Right lobe of liver (tissue), 6 donors: ENCODE results near the gene CCM2. TPM values are rescaled to one million over a fixed set of nuclear protein-coding genes. Genes with fewer than 3 reads are reported as not detected.
A peak's percentile ranks its signal among the peaks of the same experiment; 100 is the strongest.

Experiments used
- ATAC-seq, 4 donors: fragments of 200-7000 bp; cut with Tn5 transposase; one replicate each; pipeline ENCODE4 v1.9.1; 2020; ENCODE audit warnings: mild to moderate bottlenecking in 4 of 4, moderate library complexity in 4 of 4
- DNase-seq, 3 donors: peaks; one replicate each; pipeline ENCODE4 v3.0.0-alpha.2; 2020
- H3K27ac ChIP-seq, 3 donors: fragments of 200-600 bp; one replicate each; pipeline ENCODE4 v1.8.0; 2022
- H3K27me3 ChIP-seq, 2 donors: fragments of 200-600 bp; one replicate each; pipeline ENCODE4 v1.8.0; 2022
- H3K36me3 ChIP-seq, 4 donors: fragments of 200-600 bp; sonication (generic) in 1 of 4; one replicate each; pipeline versions ENCODE4 v1.5.1 to v1.8.0; 2017 to 2022; ENCODE audit warnings: control low read depth in 1 of 4
- H3K4me1 ChIP-seq, 4 donors: fragments of 200-600 bp; sonication (generic) in 1 of 4; one replicate each; pipeline versions ENCODE4 v1.5.1 to v1.8.0; 2017 to 2022; ENCODE audit warnings: control low read depth in 1 of 4
- H3K4me3 ChIP-seq, 3 donors: fragments of 200-600 bp; one replicate each; pipeline ENCODE4 v1.8.0; 2022
- H3K9me3 ChIP-seq, 4 donors: fragments of 200-600 bp; sonication (generic) in 1 of 4; one replicate each; pipeline versions ENCODE4 v1.5.1 to v1.8.0; 2017 to 2022; ENCODE audit warnings: control low read depth in 1 of 4
- CTCF ChIP-seq, 4 donors: fragments of 200-600 bp in 3 of 4; fragments of 450-650 bp in 1 of 4; IDR thresholded peaks; one replicate each; pipeline versions ENCODE4 v1.5.1 to v1.8.0; 2016 to 2022; ENCODE audit warnings: antibody characterized with exemption in 4 of 4, mild to moderate bottlenecking in 2 of 4
- POLR2A ChIP-seq: fragments of 450-650 bp; IDR thresholded peaks from one replicate; pipeline ENCODE4 v1.6.1; 2017; ENCODE audit warnings: antibody characterized with exemption, mild to moderate bottlenecking
- WGBS: methylation state at CpG from one replicate; pipeline ENCODE4 v1.1.6; 2018; ENCODE audit warnings: low coverage, low lambda C conversion rate; ENCODE audit not compliant: insufficient coverage; ENCODE audit errors: missing lambda C conversion rate; 5-methylcytosine and 5-hydroxymethylcytosine counted together
- intact Hi-C, 2 donors: fragments of 100-400 bp; cut with DNase I; formaldehyde crosslinking; loops; one replicate each; pipeline versions ENCODE4 v1.11.2 to v1.14.1; 2022
- total RNA-seq, 6 experiments: library from RNA; depleted of rRNA in 2 of 6; stranded (reverse); fragments of >200 nt in 2 of 6; fragmentation: NEBNext Ultra II Directional in 3 of 6; extraction: Animal tissue kit (Norgen Biotek cat#: 25700) in 3 of 6; gene quantifications; one replicate each; pipeline versions ENCODE4 v1.1.0 to v1.2.4, GENCODE V29; 2016 to 2023
- donor health status: DM: no; HTN: yes; CAD: no.
- donor health status: DM: no; HTN: no; CAD: no.
- donor health status: DM: no; HTN: no; CAD: no.
- donor health status: DM: no; HTN: yes; CAD: no.
- donor health status: DM: no; HTN: yes; CAD: no.

The CCM2 gene
- total RNA-seq, 6 experiments from 2014 or later: 29.4 to 70.7 (median 37.9) TPM

- Histone ChIP-seq H3K27ac (no peak overlapping the region), H3K27me3 (no peaks in the 10 kb centered on the region), H3K9me3 (no peaks in the 10 kb centered on the region), H3K4me1 (no peaks in the 10 kb centered on the region), H3K36me3 (peaks cover 0 to 46% (median 15%) of the 10 kb centered on the region in 4 donors), H3K4me3 (no peak overlapping the region)
- TF ChIP-seq POLR2A (no peak), CTCF (IDR thresholded peaks at IDR 0.05) (no peak)
- DNase-seq (no peak), ATAC-seq (no peak)
- intact Hi-C loops: no loop called here
- 80% methylated on average over 1 of the region's 5 CpGs for WGBS
Observed at GRCh38 chr7:45076946-45077345, 76.9 kb downstream of the CCM2 start.

- peaks cover 0 to 40% (median 14%) of the 10 kb centered on the region in 4 donors for H3K36me3 ChIP-seq
- no peak for TF ChIP-seq POLR2A
- H3K27ac ChIP-seq: no peak overlapping the region
Observed at GRCh38 chr7:45077579-45077978, 77.6 kb downstream of the CCM2 start.

GRCh38 chr7:45078125-45078681 is 78.2 kb downstream of the CCM2 start:
- H3K4me3 ChIP-seq: no peak overlapping the region
- TF ChIP-seq CTCF (IDR thresholded peaks at IDR 0.05): no peak
- no peak for TF ChIP-seq POLR2A
- H3K9me3 ChIP-seq: no peaks in the 10 kb centered on the region
- ATAC-seq (no peak), DNase-seq (no peak)
- peaks cover 0 to 35% (median 12%) of the 10 kb centered on the region in 4 donors for H3K36me3 ChIP-seq
- H3K4me1 ChIP-seq: no peaks in the 10 kb centered on the region
- intact Hi-C loops: no loop called here
- 61% methylated on average over 8 of the region's 8 CpGs for WGBS
- H3K27ac ChIP-seq: no peak overlapping the region
- H3K27me3 ChIP-seq: no peaks in the 10 kb centered on the region

More at GRCh38 chr7:45077579-45077978, 77.6 kb downstream of the CCM2 start:
- ATAC-seq (no peak), DNase-seq (no peak)
- 100% methylated on average over 1 of the region's 9 CpGs for WGBS
- Histone ChIP-seq H3K27me3 (no peaks in the 10 kb centered on the region), H3K4me3 (no peak overlapping the region), H3K4me1 (no peaks in the 10 kb centered on the region), H3K9me3 (no peaks in the 10 kb centered on the region)
- intact Hi-C loops: no loop called here

GRCh38 chr7:45080265-45080957 is 80.4 kb downstream of the CCM2 start:
- H3K9me3 ChIP-seq: no peaks in the 10 kb centered on the region
- H3K4me3 ChIP-seq: no peak overlapping the region
- no peak overlapping the region for H3K27ac ChIP-seq
- peak; percentile 24 to 50 (median 41) for ATAC-seq
- no peak for TF ChIP-seq CTCF (IDR thresholded peaks at IDR 0.05)
- no peak for TF ChIP-seq POLR2A
- H3K27me3 ChIP-seq: no peaks in the 10 kb centered on the region
- intact Hi-C loops: no loop called here
- no peak for DNase-seq
- 73% methylated on average over 4 of the region's 17 CpGs for WGBS
- H3K36me3 ChIP-seq: peaks cover 0 to 16% (median 5%) of the 10 kb centered on the region in 4 donors
- H3K4me1 ChIP-seq: no peaks in the 10 kb centered on the region

GRCh38 chr7:45080958-45081669 is 81.1 kb downstream of the CCM2 start:
- Histone ChIP-seq H3K9me3 (no peaks in the 10 kb centered on the region), H3K36me3 (peaks cover 0 to 11% (median 1%) of the 10 kb centered on the region in 4 donors), H3K4me1 (no peaks in the 10 kb centered on the region), H3K27me3 (no peaks in the 10 kb centered on the region), H3K4me3 (no peak overlapping the region), H3K27ac (no peak overlapping the region)
- TF ChIP-seq POLR2A (no peak), CTCF (IDR thresholded peaks at IDR 0.05) (no peak)
- no CpG with 5 or more reads among the region's 14 CpGs for WGBS
- DNase-seq: no peak
- ATAC-seq: no peak
- intact Hi-C loops: no loop called here
